HepG2 (cell line): Measurements from ENCODE around the gene ALG10B. TPM values are rescaled to one million over a fixed set of nuclear protein-coding genes. Genes with fewer than 3 reads are reported as not detected.
"Not testable (repeated sequence)": the region's sequence is repeated elsewhere in the genome, so short reads cannot be mapped to it uniquely, and the experiment has no call there.

ENCODE experiments used
- ATAC-seq: fragments of 200-7000 bp; cut with Tn5 transposase; 3 replicates; pipeline ENCODE4 v1.9.1; 2020; ENCODE audit warnings: mild to moderate bottlenecking, moderate library complexity
- BruUV-seq: library from RNA; stranded (reverse); fragments of 400-500 nt; replicated peaks from 2 replicates; lab custom pipeline; 2021; lab: Mats Ljungman, UMichigan
- CTCF ChIA-PET: fragments of 300-600 bp; formaldehyde crosslinking; extraction: SDS; loops from one replicate; lab custom pipeline; 2021; ENCODE audit warnings: low total read pairs, inconsistent platforms, low intra/inter-chr PET ratio; lab: Yijun Ruan, JAX
- POLR2A ChIA-PET: fragments of 350-600 bp; sonication (Branson Sonifier 250); formaldehyde crosslinking; loops from one replicate; lab custom pipeline; 2020; ENCODE audit warnings: antibody characterized with exemption, inconsistent platforms; lab: Yijun Ruan, JAX
- DNase-seq: peaks from one replicate; pipeline ENCODE4 v3.0.0-alpha.2; 2015; ENCODE audit warnings: low spot score
- FAIRE-seq: peaks from 3 replicates; lab custom pipeline; 2011; peaks lifted over from hg19 to GRCh38; lab: Jason Lieb, UNC
- H2AFZ ChIP-seq: one replicate; pipeline ENCODE4 v1.6.1; 2011; ENCODE audit warnings: low read length, inconsistent platforms
- H3K27ac ChIP-seq: fragments of 300-600 bp; 3 replicates; pipeline ENCODE4 v1.8.0; 2011; ENCODE audit warnings: mixed run types, mild to moderate bottlenecking, mixed read lengths, low read length, inconsistent platforms; ENCODE audit not compliant: insufficient read depth; ENCODE audit errors: extremely low read length
- H3K27me3 ChIP-seq, 2 experiments: fragments of 200-600 bp in 1 of 2; 2 replicates in 1 of 2; 3 replicates in 1 of 2; pipeline versions ENCODE4 v1.6.0 to v1.8.0; 2011; ENCODE audit warnings: low read length in 2 of 2, mild to moderate bottlenecking in 2 of 2, moderate library complexity in 2 of 2, inconsistent platforms in 1 of 2; ENCODE audit not compliant: insufficient read depth in 2 of 2, control insufficient read depth in 1 of 2
- H3K36me3 ChIP-seq, 2 experiments: fragments of 200-600 bp in 1 of 2; replicated peaks in 1 of 2; 2 replicates in 1 of 2; 3 replicates in 1 of 2; pipeline versions ENCODE4 v1.5.1 to v1.8.0; 2011; ENCODE audit warnings: low read length in 2 of 2, inconsistent platforms in 1 of 2; ENCODE audit not compliant: insufficient read depth in 2 of 2, control insufficient read depth in 1 of 2
- H3K4me1 ChIP-seq: 2 replicates; pipeline ENCODE4 v1.5.1; 2012; ENCODE audit warnings: low read length, inconsistent platforms; ENCODE audit not compliant: insufficient read depth
- H3K4me2 ChIP-seq: 2 replicates; pipeline ENCODE4 v1.6.0; 2011; ENCODE audit warnings: low read depth, low read length, inconsistent platforms
- H3K4me3 ChIP-seq, 3 experiments: fragments of 200-600 bp in 1 of 3; sonication (generic), shearing (Covaris generic) in 1 of 3; replicated peaks in 1 of 3; 2 replicates each; pipeline ENCODE4 v1.5.1; 2011 to 2016; ENCODE audit warnings: low read length in 3 of 3, inconsistent platforms in 2 of 3, low read depth in 2 of 3, mild to moderate bottlenecking in 2 of 3, control low read depth in 1 of 3, mixed read lengths in 1 of 3; ENCODE audit not compliant: insufficient read depth in 1 of 3
- H3K79me2 ChIP-seq: one replicate; pipeline ENCODE4 v1.6.1; 2011; ENCODE audit warnings: low read length, inconsistent platforms; ENCODE audit not compliant: insufficient read depth
- H3K9ac ChIP-seq: 2 replicates; pipeline ENCODE4 v1.6.0; 2011; ENCODE audit warnings: mild to moderate bottlenecking, low read depth, low read length, inconsistent platforms; ENCODE audit not compliant: insufficient read depth
- H3K9me3 ChIP-seq: 2 replicates; pipeline ENCODE4 v1.5.1; 2012; ENCODE audit warnings: mild to moderate bottlenecking, low read length
- H4K20me1 ChIP-seq: 2 replicates; pipeline ENCODE4 v1.6.0; 2011; ENCODE audit warnings: inconsistent platforms, mild to moderate bottlenecking, low read length, moderate library complexity; ENCODE audit not compliant: insufficient read depth
- ATF7-NPFF ChIP-seq: sonication (generic); formaldehyde crosslinking; IDR thresholded peaks from 2 replicates; pipeline ENCODE4 v1.8.1; 2023; ENCODE audit warnings: mild to moderate bottlenecking, low read depth, missing genetic modification reagents, moderate library complexity
- HHEX ChIP-seq: IDR thresholded peaks from 2 replicates; pipeline ENCODE4 v1.6.1; 2016; ENCODE audit warnings: control low read depth
- PITX1 ChIP-seq: sonication (generic); formaldehyde crosslinking; IDR thresholded peaks from 2 replicates; pipeline ENCODE4 v1.5.1; 2020; ENCODE audit warnings: mild to moderate bottlenecking, missing genetic modification reagents
- RELA ChIP-seq: sonication (generic); formaldehyde crosslinking; IDR thresholded peaks from 2 replicates; pipeline ENCODE4 v1.4.0; 2020; ENCODE audit warnings: missing genetic modification reagents
- SNRNP70 ChIP-seq: fragments of 200-400 bp; formaldehyde crosslinking; IDR thresholded peaks from 2 replicates; pipeline ENCODE4 v1.6.1; 2017; ENCODE audit warnings: mild to moderate bottlenecking, low read depth, low read length, moderate library complexity
- TMF1 ChIP-seq: sonication (generic); formaldehyde crosslinking; IDR thresholded peaks from 2 replicates; pipeline ENCODE4 v1.8.1; 2022; ENCODE audit warnings: low read depth, missing genetic modification reagents
- ZBTB10 ChIP-seq: sonication (generic); formaldehyde crosslinking; IDR thresholded peaks from 2 replicates; pipeline ENCODE4 v1.4.0; 2020; ENCODE audit warnings: missing genetic modification reagents, borderline replicate concordance
- ZBTB8A ChIP-seq: sonication (generic); formaldehyde crosslinking; IDR thresholded peaks from 2 replicates; pipeline ENCODE4 v1.4.0; 2020; ENCODE audit warnings: mild to moderate bottlenecking, low read depth, missing genetic modification reagents, borderline replicate concordance
- ZNF670 ChIP-seq: sonication (generic); formaldehyde crosslinking; IDR thresholded peaks from 2 replicates; pipeline ENCODE4 v1.8.0; 2022; ENCODE audit warnings: mild to moderate bottlenecking, missing genetic modification reagents, borderline replicate concordance
- ZNF776 ChIP-seq: sonication (generic); formaldehyde crosslinking; IDR thresholded peaks from 2 replicates; pipeline ENCODE4 v1.4.0; 2020; ENCODE audit warnings: mild to moderate bottlenecking, missing genetic modification reagents
- ZNF800 ChIP-seq: sonication (generic); formaldehyde crosslinking; IDR thresholded peaks from 2 replicates; pipeline ENCODE4 v1.4.0; 2020; ENCODE audit warnings: missing genetic modification reagents
- WGBS: methylation state at CpG from one replicate; pipeline ENCODE4 v1.1.6; 2017; ENCODE audit warnings: low lambda C conversion rate; 5-methylcytosine and 5-hydroxymethylcytosine counted together
- in situ Hi-C: cut with HindIII; loops from 2 replicates; pipeline ENCODE4 v1.10.0; 2017; ENCODE audit warnings: low pct_unique_long_range_greater_than_20kb; ENCODE audit not compliant: extremely low pct_ligation_motif_present
- intact Hi-C: fragments of 100-400 bp; cut with micrococcal nuclease; formaldehyde crosslinking; loops from one replicate; pipeline ENCODE4 v1.10.0; 2022; ENCODE audit not compliant: unreplicated experiment
- polyA plus RNA-seq, 8 experiments: library from polyadenylated mRNA; depleted of rRNA in 3 of 8; stranded (reverse) in 7 of 8; unstranded in 1 of 8; fragments of >200 nt; fragmentation: Illumina TruSeq in 4 of 8; extraction: Trizol in 4 of 8; gene quantifications; 2 replicates each; pipeline versions ENCODE4 v1.2.1 to v1.2.3, GENCODE V29; 2011 to 2016; ENCODE audit warnings: low read depth in 4 of 8, missing spikeins in 1 of 8, mixed read lengths in 1 of 8; ENCODE audit not compliant: insufficient read depth in 1 of 8
- total RNA-seq, 5 experiments: library from RNA; depleted of rRNA; stranded (reverse); fragments of >200 nt; fragmentation: Illumina TruSeq; extraction: Trizol; gene quantifications; 2 replicates each; pipeline ENCODE4 v1.2.3, GENCODE V29; 2016; ENCODE audit warnings: low read depth in 1 of 5

ALG10B gene
- total and polyA plus RNA-seq, 2 of the 13 experiments (the other 11 are each of a cell fraction or from before 2014, with no cell fraction given): 3.3 to 9.3 TPM

GRCh38 chr12:38321966-38322365 is 5.4 kb downstream of the ALG10B start:
- H3K27me3 ChIP-seq, H3K4me3 ChIP-seq, H3K9me3 ChIP-seq, H3K4me1 ChIP-seq, H3K27ac ChIP-seq, H3K79me2 ChIP-seq, DNase-seq, FAIRE-seq, H3K36me3 ChIP-seq, H3K4me2 ChIP-seq, H4K20me1 ChIP-seq, CTCF ChIA-PET, H2AFZ ChIP-seq, POLR2A ChIA-PET, in situ Hi-C loops, BruUV-seq, ATAC-seq, H3K9ac ChIP-seq: not testable (repeated sequence)
- WGBS: 98% methylated on average over 2 of the region's 2 CpGs
- intact Hi-C loops: loop anchor here (10.0 kb wide), 1 partner anchor 583 kb away; the partner anchor contains the start of gene CPNE8

GRCh38 chr12:38324912-38325311 is 8.3 kb downstream of the ALG10B start:
- POLR2A ChIA-PET: no interaction called here
- Histone ChIP-seq H4K20me1 (no peaks in the 10 kb centered on the region), H3K4me1 (no peaks in the 10 kb centered on the region), H3K9me3 (no peaks in the 10 kb centered on the region), H3K9ac (no peak overlapping the region), H3K36me3 (no peaks in the 10 kb centered on the region), H2AFZ (no peak overlapping the region), H3K27me3 (no peaks in the 10 kb centered on the region), H3K27ac (no peak overlapping the region), H3K4me3 (no peak overlapping the region), H3K79me2 (no peaks in the 10 kb centered on the region), H3K4me2 (no peak overlapping the region)
- WGBS: 76% methylated on average over 2 of the region's 2 CpGs
- intact Hi-C loops: loop anchor here (10.0 kb wide), 1 partner anchor 580 kb away; the partner anchor contains the start of gene CPNE8
- no TSS peak for BruUV-seq
- no peak for ATAC-seq
- no peak for FAIRE-seq
- in situ Hi-C loops: loop anchor here (25.0 kb wide), 3 partner anchors 587 to 937 kb away; partner anchors contain the start of gene CPNE8
- DNase-seq: no peak
- CTCF ChIA-PET: no interaction called here
- TF ChIP-seq TMF1 (no peak), ZNF670 (CRISPR knock-in tag) (no peak), PITX1 (CRISPR knock-in tag) (no peak), SNRNP70 (no peak), RELA (CRISPR knock-in tag) (no peak), ZNF800 (CRISPR knock-in tag) (no peak), ZBTB8A (CRISPR knock-in tag) (no peak), HHEX (CRISPR knock-in tag) (no peak), ZNF776 (no peak), ATF7-NPFF (CRISPR knock-in tag) (no peak), ZBTB10 (CRISPR knock-in tag) (no peak)
